Measurements from ENCODE around the gene TMEM242. TPM values are rescaled to one million over a fixed set of nuclear protein-coding genes. Genes with fewer than 3 reads are reported as not detected.

Gene TMEM242
- total RNA-seq, 1 donor: 6.2 TPM

DNA sequence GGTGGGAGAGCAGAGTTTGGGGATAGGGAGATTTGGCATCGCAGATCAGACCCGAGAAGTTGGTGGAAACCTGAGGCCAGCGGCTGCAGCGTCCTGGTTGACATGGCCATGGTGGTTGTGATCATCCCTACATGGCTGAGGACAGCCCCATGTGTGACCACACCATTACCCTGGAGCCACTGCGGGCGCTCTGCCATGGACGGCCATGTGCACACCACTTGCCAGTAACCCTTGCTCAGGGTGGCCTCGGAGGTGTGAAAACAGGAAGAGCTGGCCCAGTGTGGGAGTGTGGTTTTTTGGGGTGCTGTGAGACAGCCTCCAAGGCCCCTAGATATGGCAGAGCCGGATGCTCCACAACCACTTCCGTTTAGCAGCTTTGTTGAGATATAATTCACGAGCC lies 64.4 kb downstream of the TMEM242 start:
- Histone ChIP-seq H3K27me3 (ENCODE audit: insufficient read depth, low read length) (peaks cover 17% of the 10 kb centered on the region), H3K4me1 (ENCODE audit: insufficient read depth, low read length) (peaks cover 3% of the 10 kb centered on the region), H4K20me1 (ENCODE audit: insufficient read depth, low read length) (no peaks in the 10 kb centered on the region), H3K9me3 (ENCODE audit: low read depth, low read length) (no peaks in the 10 kb centered on the region), H3K27ac (ENCODE audit: low read depth, low read length) (no peak overlapping the region), H3K4me2 (ENCODE audit: insufficient read depth, low read length) (no peak overlapping the region), H3K36me3 (ENCODE audit: insufficient read depth, low read length) (no peaks in the 10 kb centered on the region), H3K4me3 (ENCODE audit: insufficient read depth, low read length) (no peak overlapping the region), H2AFZ (ENCODE audit: low read length) (no peak overlapping the region), H3K79me2 (ENCODE audit: insufficient read depth, low read length) (no peaks in the 10 kb centered on the region)
- TF ChIP-seq, protein P1, sequence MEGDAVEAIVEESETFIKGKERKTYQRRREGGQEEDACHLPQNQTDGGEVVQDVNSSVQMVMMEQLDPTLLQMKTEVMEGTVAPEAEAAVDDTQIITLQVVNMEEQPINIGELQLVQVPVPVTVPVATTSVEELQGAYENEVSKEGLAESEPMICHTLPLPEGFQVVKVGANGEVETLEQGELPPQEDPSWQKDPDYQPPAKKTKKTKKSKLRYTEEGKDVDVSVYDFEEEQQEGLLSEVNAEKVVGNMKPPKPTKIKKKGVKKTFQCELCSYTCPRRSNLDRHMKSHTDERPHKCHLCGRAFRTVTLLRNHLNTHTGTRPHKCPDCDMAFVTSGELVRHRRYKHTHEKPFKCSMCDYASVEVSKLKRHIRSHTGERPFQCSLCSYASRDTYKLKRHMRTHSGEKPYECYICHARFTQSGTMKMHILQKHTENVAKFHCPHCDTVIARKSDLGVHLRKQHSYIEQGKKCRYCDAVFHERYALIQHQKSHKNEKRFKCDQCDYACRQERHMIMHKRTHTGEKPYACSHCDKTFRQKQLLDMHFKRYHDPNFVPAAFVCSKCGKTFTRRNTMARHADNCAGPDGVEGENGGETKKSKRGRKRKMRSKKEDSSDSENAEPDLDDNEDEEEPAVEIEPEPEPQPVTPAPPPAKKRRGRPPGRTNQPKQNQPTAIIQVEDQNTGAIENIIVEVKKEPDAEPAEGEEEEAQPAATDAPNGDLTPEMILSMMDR (IDR thresholded peaks at IDR 0.05; ENCODE audit: extremely low read depth, low read depth, low read length): no peak
- peak; percentile 6 for DNase-seq (ENCODE audit: insufficient read length, low spot score, missing footprints)

DNA sequence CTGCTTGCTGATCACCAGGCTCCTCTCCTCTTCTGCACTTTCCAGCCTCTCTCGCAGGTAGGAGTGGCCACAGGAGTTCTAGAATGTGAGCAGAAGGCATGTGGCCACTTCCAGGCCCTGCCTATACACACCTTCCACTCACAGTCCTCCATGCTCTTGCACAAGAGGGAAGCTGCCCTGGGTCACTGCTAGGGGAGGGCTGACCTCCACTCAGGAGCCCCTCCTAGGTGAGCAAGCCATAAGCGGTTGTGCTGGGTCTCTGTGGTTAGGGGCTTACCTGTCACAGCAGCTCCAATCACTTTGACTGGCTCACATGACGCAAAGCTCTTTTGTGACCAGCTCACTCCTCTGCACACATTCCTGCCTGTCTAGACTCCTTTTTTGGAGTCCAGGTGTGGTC lies 68.2 kb downstream of the TMEM242 start:
- H3K79me2 ChIP-seq (ENCODE audit: insufficient read depth, low read length): no peaks in the 10 kb centered on the region
- H3K27me3 ChIP-seq (ENCODE audit: insufficient read depth, low read length): peaks cover 30% of the 10 kb centered on the region
- H3K4me2 ChIP-seq (ENCODE audit: insufficient read depth, low read length): no peak overlapping the region
- H3K4me3 ChIP-seq (ENCODE audit: insufficient read depth, low read length): no peak overlapping the region
- no peak overlapping the region for H3K27ac ChIP-seq (ENCODE audit: low read depth, low read length)
- DNase-seq (ENCODE audit: insufficient read length, low spot score, missing footprints): peak; percentile 8
- no peaks in the 10 kb centered on the region for H4K20me1 ChIP-seq (ENCODE audit: insufficient read depth, low read length)
- no peaks in the 10 kb centered on the region for H3K9me3 ChIP-seq (ENCODE audit: low read depth, low read length)
- no peaks in the 10 kb centered on the region for H3K36me3 ChIP-seq (ENCODE audit: insufficient read depth, low read length)
- TF ChIP-seq, protein P1 (IDR thresholded peaks at IDR 0.05; ENCODE audit: extremely low read depth, low read depth, low read length): no peak
- no peak overlapping the region for H2AFZ ChIP-seq (ENCODE audit: low read length)
- H3K4me1 ChIP-seq (ENCODE audit: insufficient read depth, low read length): no peaks in the 10 kb centered on the region

DNA sequence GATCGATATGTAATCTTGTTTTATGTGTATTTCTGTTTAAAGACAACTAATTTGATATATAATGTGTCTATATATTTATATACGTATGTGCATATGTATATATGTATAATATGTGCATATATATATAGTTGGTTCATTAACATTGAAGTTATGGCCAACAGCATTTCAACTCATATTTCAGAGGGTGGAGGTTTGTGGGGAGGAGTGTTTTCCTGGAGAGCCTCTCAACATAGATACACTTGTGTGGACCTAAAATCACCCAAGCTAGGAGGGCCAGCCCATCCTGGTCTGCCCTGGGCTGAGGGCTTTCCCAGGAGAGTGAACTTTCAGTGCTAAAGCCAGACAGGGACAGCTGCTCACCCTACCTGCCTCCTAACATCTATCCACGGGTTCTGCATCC lies 68.8 kb downstream of the TMEM242 start:
- peaks cover 34% of the 10 kb centered on the region for H3K27me3 ChIP-seq (ENCODE audit: insufficient read depth, low read length)
- H2AFZ ChIP-seq (ENCODE audit: low read length): no peak overlapping the region
- TF ChIP-seq, protein P1 (IDR thresholded peaks at IDR 0.05; ENCODE audit: extremely low read depth, low read depth, low read length): no peak
- no peaks in the 10 kb centered on the region for H4K20me1 ChIP-seq (ENCODE audit: insufficient read depth, low read length)
- H3K79me2 ChIP-seq (ENCODE audit: insufficient read depth, low read length): no peaks in the 10 kb centered on the region
- no peak overlapping the region for H3K4me3 ChIP-seq (ENCODE audit: insufficient read depth, low read length)
- DNase-seq (ENCODE audit: insufficient read length, low spot score, missing footprints): peak; percentile 60
- no peak overlapping the region for H3K4me2 ChIP-seq (ENCODE audit: insufficient read depth, low read length)
- H3K36me3 ChIP-seq (ENCODE audit: insufficient read depth, low read length): no peaks in the 10 kb centered on the region
- H3K4me1 ChIP-seq (ENCODE audit: insufficient read depth, low read length): no peaks in the 10 kb centered on the region
- no peaks in the 10 kb centered on the region for H3K9me3 ChIP-seq (ENCODE audit: low read depth, low read length)
- no peak overlapping the region for H3K27ac ChIP-seq (ENCODE audit: low read depth, low read length)

DNA sequence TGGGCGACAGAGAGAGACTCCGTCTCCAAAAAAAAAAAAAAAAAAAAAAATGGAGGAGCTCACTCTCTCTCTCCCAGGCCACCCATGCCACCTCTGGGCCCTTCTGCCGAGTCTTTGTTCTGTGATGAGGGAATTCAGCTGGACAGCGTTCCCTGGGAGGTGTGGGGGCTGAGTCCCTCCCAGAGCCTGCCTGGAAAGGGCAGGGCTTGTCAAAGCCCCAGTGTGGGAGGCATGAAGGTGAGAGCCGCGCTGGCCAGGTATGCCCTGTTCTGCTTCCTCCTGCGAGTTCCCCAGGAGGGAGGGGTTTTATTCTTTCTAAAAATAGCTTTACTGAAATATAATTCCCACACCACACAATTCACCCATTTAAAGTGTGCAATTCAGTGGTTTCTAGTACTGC lies 69.6 kb downstream of the TMEM242 start:
- TF ChIP-seq, protein P1 (IDR thresholded peaks at IDR 0.05; ENCODE audit: extremely low read depth, low read depth, low read length): no peak
- DNase-seq (ENCODE audit: insufficient read length, low spot score, missing footprints): no peak
- Histone ChIP-seq H3K79me2 (ENCODE audit: insufficient read depth, low read length) (no peaks in the 10 kb centered on the region), H3K27me3 (ENCODE audit: insufficient read depth, low read length) (peaks cover 36% of the 10 kb centered on the region), H4K20me1 (ENCODE audit: insufficient read depth, low read length) (no peaks in the 10 kb centered on the region), H3K4me3 (ENCODE audit: insufficient read depth, low read length) (no peak overlapping the region), H3K4me2 (ENCODE audit: insufficient read depth, low read length) (no peak overlapping the region), H3K27ac (ENCODE audit: low read depth, low read length) (no peak overlapping the region), H3K36me3 (ENCODE audit: insufficient read depth, low read length) (no peaks in the 10 kb centered on the region), H3K4me1 (ENCODE audit: insufficient read depth, low read length) (no peaks in the 10 kb centered on the region), H2AFZ (ENCODE audit: low read length) (no peak overlapping the region), H3K9me3 (ENCODE audit: low read depth, low read length) (no peaks in the 10 kb centered on the region)
